Loucy (cell line): Measurements from ENCODE around the gene MAPK7.

Experiments used
- CTCF ChIP-seq: fragments of 200-600 bp; sonication (generic); conservative IDR thresholded peaks from 2 replicates; pipeline ENCODE4 v1.5.1; 2014; ENCODE audit warnings: mild to moderate bottlenecking, antibody characterized with exemption, low read length
- EZH2phosphoT487 ChIP-seq: fragments of 200-600 bp; IDR thresholded peaks from 2 replicates; pipeline ENCODE4 v1.6.1; 2018; ENCODE audit warnings: antibody characterized with exemption, mild to moderate bottlenecking, moderate library complexity, borderline replicate concordance

- TF ChIP-seq CTCF (no peak), EZH2phosphoT487 (no peak)
Measured at GRCh38 chr17:19329136-19329535, 49.2 kb upstream of the MAPK7 start.
